ENCODE data around the gene TMEM271.
"Not testable (repeated sequence)": the region's sequence is repeated elsewhere in the genome, so short reads cannot be mapped to it uniquely, and the experiment has no call there.

DNA sequence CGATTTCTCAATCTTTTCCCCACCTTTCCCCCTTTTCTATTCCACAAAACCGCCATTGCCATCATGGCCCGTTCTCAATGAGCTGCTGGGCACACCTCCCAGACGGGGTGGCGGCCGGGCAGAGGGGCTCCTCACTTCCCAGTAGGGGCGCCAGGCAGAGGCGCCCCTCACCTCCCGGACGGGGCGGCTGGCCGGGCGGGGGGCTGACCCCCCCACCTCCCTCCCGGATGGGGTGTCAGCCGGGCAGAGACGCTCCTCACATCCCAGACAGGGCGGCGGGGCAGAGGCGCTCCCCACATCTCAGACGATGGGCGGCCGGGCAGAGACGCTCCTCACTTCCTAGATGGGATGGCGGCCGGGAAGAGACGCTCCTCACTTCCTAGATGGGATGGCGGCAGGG is 25.8 kb downstream of the TMEM271 start:
- TF ChIP-seq, protein P1, sequence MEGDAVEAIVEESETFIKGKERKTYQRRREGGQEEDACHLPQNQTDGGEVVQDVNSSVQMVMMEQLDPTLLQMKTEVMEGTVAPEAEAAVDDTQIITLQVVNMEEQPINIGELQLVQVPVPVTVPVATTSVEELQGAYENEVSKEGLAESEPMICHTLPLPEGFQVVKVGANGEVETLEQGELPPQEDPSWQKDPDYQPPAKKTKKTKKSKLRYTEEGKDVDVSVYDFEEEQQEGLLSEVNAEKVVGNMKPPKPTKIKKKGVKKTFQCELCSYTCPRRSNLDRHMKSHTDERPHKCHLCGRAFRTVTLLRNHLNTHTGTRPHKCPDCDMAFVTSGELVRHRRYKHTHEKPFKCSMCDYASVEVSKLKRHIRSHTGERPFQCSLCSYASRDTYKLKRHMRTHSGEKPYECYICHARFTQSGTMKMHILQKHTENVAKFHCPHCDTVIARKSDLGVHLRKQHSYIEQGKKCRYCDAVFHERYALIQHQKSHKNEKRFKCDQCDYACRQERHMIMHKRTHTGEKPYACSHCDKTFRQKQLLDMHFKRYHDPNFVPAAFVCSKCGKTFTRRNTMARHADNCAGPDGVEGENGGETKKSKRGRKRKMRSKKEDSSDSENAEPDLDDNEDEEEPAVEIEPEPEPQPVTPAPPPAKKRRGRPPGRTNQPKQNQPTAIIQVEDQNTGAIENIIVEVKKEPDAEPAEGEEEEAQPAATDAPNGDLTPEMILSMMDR (IDR thresholded peaks at IDR 0.05; ENCODE audit: low read depth, low read length, missing input control): not testable (repeated sequence)
- TF ChIP-seq, protein P2, sequence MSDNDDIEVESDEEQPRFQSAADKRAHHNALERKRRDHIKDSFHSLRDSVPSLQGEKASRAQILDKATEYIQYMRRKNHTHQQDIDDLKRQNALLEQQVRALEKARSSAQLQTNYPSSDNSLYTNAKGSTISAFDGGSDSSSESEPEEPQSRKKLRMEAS (IDR thresholded peaks at IDR 0.05): not testable (repeated sequence)
- TF ChIP-seq YY1 (IDR thresholded peaks at IDR 0.05); JUND (IDR thresholded peaks at IDR 0.05); RAD21 (IDR thresholded peaks at IDR 0.05); GABPA (IDR thresholded peaks at IDR 0.05 in 1 of 2, conservative IDR thresholded peaks at IDR 0.05 in 1 of 2); HNF4G (IDR thresholded peaks at IDR 0.05); TAF1 (conservative IDR thresholded peaks at IDR 0.05); SP1 (IDR thresholded peaks at IDR 0.05); FOXA1 (IDR thresholded peaks at IDR 0.05): not testable (repeated sequence)
- TF ChIP-seq, protein P3, sequence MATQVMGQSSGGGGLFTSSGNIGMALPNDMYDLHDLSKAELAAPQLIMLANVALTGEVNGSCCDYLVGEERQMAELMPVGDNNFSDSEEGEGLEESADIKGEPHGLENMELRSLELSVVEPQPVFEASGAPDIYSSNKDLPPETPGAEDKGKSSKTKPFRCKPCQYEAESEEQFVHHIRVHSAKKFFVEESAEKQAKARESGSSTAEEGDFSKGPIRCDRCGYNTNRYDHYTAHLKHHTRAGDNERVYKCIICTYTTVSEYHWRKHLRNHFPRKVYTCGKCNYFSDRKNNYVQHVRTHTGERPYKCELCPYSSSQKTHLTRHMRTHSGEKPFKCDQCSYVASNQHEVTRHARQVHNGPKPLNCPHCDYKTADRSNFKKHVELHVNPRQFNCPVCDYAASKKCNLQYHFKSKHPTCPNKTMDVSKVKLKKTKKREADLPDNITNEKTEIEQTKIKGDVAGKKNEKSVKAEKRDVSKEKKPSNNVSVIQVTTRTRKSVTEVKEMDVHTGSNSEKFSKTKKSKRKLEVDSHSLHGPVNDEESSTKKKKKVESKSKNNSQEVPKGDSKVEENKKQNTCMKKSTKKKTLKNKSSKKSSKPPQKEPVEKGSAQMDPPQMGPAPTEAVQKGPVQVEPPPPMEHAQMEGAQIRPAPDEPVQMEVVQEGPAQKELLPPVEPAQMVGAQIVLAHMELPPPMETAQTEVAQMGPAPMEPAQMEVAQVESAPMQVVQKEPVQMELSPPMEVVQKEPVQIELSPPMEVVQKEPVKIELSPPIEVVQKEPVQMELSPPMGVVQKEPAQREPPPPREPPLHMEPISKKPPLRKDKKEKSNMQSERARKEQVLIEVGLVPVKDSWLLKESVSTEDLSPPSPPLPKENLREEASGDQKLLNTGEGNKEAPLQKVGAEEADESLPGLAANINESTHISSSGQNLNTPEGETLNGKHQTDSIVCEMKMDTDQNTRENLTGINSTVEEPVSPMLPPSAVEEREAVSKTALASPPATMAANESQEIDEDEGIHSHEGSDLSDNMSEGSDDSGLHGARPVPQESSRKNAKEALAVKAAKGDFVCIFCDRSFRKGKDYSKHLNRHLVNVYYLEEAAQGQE (IDR thresholded peaks at IDR 0.05): not testable (repeated sequence)
- TF ChIP-seq, protein P4, sequence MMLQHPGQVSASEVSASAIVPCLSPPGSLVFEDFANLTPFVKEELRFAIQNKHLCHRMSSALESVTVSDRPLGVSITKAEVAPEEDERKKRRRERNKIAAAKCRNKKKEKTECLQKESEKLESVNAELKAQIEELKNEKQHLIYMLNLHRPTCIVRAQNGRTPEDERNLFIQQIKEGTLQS (IDR thresholded peaks at IDR 0.05): not testable (repeated sequence)

Measured in liver (tissue), 3 donors.